ENCODE measurements around the gene KPNA3. TPM values are rescaled to one million over a fixed set of nuclear protein-coding genes. Genes with fewer than 3 reads are reported as not detected.

Gene KPNA3
- total and polyA plus RNA-seq, 2 experiments from 2014 or later = 30.5 to 55.7 TPM

DNA sequence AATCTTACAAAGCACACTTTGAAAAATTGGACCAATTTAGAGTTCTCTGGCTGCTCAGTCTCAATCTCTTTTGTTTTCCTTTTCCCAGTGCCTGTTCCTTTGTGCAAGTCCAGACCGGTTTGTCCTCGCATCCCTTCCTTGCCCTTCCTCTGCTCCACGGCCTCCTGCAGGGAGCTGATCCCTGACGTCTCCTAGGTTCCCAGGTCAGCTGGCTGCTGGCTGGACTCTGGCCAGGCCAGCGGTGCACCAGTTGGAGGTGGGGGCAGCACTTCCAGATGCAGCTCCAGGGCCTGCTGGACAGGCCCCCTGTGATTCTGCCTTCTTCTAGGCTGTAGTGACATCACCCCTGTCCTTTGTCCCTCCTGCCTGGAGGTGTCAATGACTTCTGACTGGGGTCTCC is 44.0 kb upstream of the KPNA3 start (continued):
- TF ChIP-seq JUNB (IDR thresholded peaks at IDR 0.05; ENCODE audit: unreplicated experiment) (no peak), ZNF331 (CRISPR knock-in tag; IDR thresholded peaks at IDR 0.05; ENCODE audit: low read depth) (no peak), STAT1 (IDR thresholded peaks at IDR 0.05; ENCODE audit: unreplicated experiment) (no peak), EZH2 (IDR thresholded peaks at IDR 0.05; ENCODE audit: low read depth, unreplicated experiment) (no peak)

DNA sequence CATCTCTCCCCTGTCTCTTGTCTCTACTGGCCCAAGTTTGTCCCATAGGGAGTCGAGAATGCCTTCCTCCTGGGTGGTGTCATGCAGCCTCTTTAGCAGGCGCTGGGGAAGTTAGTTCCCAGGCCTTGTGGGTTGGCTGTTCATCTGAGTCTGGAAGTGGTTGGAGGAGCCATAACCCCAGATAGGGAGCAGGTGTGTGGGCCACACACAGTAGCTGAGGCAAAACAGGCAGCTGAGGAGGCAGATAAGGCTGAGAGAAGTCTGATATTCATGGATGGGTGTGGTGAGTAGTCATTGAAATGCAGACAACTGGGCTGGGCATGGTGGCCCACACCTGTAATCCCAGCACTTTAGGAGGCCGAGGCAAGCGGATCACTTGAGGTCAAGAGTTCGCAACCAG is 40.9 kb upstream of the KPNA3 start:
- no peak overlapping the region for H3K4me2 ChIP-seq
- no peak for ATAC-seq
- no peak for TF ChIP-seq ZNF331 (CRISPR knock-in tag; IDR thresholded peaks at IDR 0.05; ENCODE audit: low read depth)
- TF ChIP-seq, protein P1, sequence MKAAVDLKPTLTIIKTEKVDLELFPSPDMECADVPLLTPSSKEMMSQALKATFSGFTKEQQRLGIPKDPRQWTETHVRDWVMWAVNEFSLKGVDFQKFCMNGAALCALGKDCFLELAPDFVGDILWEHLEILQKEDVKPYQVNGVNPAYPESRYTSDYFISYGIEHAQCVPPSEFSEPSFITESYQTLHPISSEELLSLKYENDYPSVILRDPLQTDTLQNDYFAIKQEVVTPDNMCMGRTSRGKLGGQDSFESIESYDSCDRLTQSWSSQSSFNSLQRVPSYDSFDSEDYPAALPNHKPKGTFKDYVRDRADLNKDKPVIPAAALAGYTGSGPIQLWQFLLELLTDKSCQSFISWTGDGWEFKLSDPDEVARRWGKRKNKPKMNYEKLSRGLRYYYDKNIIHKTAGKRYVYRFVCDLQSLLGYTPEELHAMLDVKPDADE (IDR thresholded peaks at IDR 0.05) = no peak
- no peak for TF ChIP-seq EZH2 (IDR thresholded peaks at IDR 0.05; ENCODE audit: low read depth, unreplicated experiment)
- no peak for TF ChIP-seq EZH2phosphoT487 (IDR thresholded peaks at IDR 0.05; ENCODE audit: unreplicated experiment)
- no peak for TF ChIP-seq NANOG (IDR thresholded peaks at IDR 0.05; ENCODE audit: borderline replicate concordance)
- TF ChIP-seq, protein P2, sequence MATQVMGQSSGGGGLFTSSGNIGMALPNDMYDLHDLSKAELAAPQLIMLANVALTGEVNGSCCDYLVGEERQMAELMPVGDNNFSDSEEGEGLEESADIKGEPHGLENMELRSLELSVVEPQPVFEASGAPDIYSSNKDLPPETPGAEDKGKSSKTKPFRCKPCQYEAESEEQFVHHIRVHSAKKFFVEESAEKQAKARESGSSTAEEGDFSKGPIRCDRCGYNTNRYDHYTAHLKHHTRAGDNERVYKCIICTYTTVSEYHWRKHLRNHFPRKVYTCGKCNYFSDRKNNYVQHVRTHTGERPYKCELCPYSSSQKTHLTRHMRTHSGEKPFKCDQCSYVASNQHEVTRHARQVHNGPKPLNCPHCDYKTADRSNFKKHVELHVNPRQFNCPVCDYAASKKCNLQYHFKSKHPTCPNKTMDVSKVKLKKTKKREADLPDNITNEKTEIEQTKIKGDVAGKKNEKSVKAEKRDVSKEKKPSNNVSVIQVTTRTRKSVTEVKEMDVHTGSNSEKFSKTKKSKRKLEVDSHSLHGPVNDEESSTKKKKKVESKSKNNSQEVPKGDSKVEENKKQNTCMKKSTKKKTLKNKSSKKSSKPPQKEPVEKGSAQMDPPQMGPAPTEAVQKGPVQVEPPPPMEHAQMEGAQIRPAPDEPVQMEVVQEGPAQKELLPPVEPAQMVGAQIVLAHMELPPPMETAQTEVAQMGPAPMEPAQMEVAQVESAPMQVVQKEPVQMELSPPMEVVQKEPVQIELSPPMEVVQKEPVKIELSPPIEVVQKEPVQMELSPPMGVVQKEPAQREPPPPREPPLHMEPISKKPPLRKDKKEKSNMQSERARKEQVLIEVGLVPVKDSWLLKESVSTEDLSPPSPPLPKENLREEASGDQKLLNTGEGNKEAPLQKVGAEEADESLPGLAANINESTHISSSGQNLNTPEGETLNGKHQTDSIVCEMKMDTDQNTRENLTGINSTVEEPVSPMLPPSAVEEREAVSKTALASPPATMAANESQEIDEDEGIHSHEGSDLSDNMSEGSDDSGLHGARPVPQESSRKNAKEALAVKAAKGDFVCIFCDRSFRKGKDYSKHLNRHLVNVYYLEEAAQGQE (IDR thresholded peaks at IDR 0.05; ENCODE audit: unreplicated experiment) = no peak
- no peak overlapping the region for H3K27ac ChIP-seq (ENCODE audit: low read depth)
- H3K27me3 ChIP-seq (ENCODE audit: insufficient read depth) = no peaks in the 10 kb centered on the region
- H3K27ac Mint-ChIP-seq = no peak overlapping the region
- H3K9me3 Mint-ChIP-seq = peaks cover 4% of the 10 kb centered on the region; the same call in 2 of the 3 replicates
- H3K4me1 Mint-ChIP-seq = peaks cover 24% of the 10 kb centered on the region
- no peak overlapping the region for H3K4me3 ChIP-seq
- H3F3A ChIP-seq (replicated peaks; ENCODE audit: low read depth) = no peaks in the 10 kb centered on the region
- no peaks in the 10 kb centered on the region for H3K9me2 ChIP-seq (ENCODE audit: insufficient read depth)
- H3K4me3 Mint-ChIP-seq = no peak overlapping the region
- no peak for DNase-seq (ENCODE audit: low spot score)
- H3K36me3 Mint-ChIP-seq (ENCODE audit: low read depth) = no peaks in the 10 kb centered on the region; the same call in 2 of the 3 replicates
- no peaks in the 10 kb centered on the region for H4K20me1 ChIP-seq (replicated peaks; ENCODE audit: insufficient read depth)
- H3K27me3 Mint-ChIP-seq (ENCODE audit: insufficient read depth, low read depth, poor library complexity) = no peaks in the 10 kb centered on the region
- no peaks in the 10 kb centered on the region for H3K36me3 ChIP-seq (ENCODE audit: insufficient read depth)
- H3K79me2 ChIP-seq (replicated peaks; ENCODE audit: insufficient read depth) = no peaks in the 10 kb centered on the region
- H2AFZ ChIP-seq = no peak overlapping the region
- peaks cover 5% of the 10 kb centered on the region for H3K4me1 ChIP-seq (ENCODE audit: insufficient read depth)

DNA sequence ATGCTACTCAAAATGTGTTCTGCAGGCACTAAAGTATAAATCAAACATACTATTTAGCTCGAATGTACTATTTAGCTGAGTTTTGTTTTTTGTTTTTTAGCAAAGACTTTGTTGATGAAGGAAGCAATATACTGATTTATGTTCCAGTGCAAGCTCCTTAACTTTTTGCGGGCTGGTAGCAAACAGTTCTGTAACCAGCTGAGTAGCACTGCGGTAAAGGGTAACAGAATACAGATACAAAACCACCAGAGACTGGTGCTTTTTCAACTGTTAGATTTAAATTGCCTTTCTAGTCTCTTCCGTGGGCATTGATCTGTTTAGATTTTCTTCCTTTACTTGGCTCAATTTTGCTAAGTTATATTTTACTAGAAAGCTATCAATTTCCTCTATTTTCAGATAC is 39.0 kb upstream of the KPNA3 start:
- ATAC-seq (no peak), DNase-seq (ENCODE audit: low spot score) (no peak)
- H3K36me3 Mint-ChIP-seq (ENCODE audit: low read depth) = no peaks in the 10 kb centered on the region; the same call in 2 of the 3 replicates
- peaks cover 11% of the 10 kb centered on the region for H3K4me1 Mint-ChIP-seq
- Histone ChIP-seq H3K27me3 (ENCODE audit: insufficient read depth) (no peaks in the 10 kb centered on the region), H3F3A (replicated peaks; ENCODE audit: low read depth) (no peaks in the 10 kb centered on the region), H4K20me1 (replicated peaks; ENCODE audit: insufficient read depth) (no peaks in the 10 kb centered on the region), H3K79me2 (replicated peaks; ENCODE audit: insufficient read depth) (no peaks in the 10 kb centered on the region), H2AFZ (0 out of 2 replicates have a peak overlapping the region, but pooled peaks have one; percentile 50), H3K4me3 (no peak overlapping the region), H3K27ac (ENCODE audit: low read depth) (no peak overlapping the region), H3K9me2 (ENCODE audit: insufficient read depth) (no peaks in the 10 kb centered on the region), H3K4me1 (ENCODE audit: insufficient read depth) (no peaks in the 10 kb centered on the region), H3K36me3 (ENCODE audit: insufficient read depth) (no peaks in the 10 kb centered on the region), H3K4me2 (no peak overlapping the region)
- H3K9me3 Mint-ChIP-seq = peaks cover 4% of the 10 kb centered on the region; the same call in 2 of the 3 replicates
- H3K27ac Mint-ChIP-seq = no peak overlapping the region
- TF ChIP-seq CREB1 (CRISPR knock-in tag; IDR thresholded peaks at IDR 0.05; ENCODE audit: low read depth) (no peak), NANOG (IDR thresholded peaks at IDR 0.05; ENCODE audit: borderline replicate concordance) (no peak), ZNF114 (CRISPR knock-in tag; IDR thresholded peaks at IDR 0.05) (no peak), EZH2phosphoT487 (IDR thresholded peaks at IDR 0.05; ENCODE audit: unreplicated experiment) (no peak), POLR2AphosphoS5 (IDR thresholded peaks at IDR 0.05; ENCODE audit: low read depth) (no peak), ZNF331 (CRISPR knock-in tag; IDR thresholded peaks at IDR 0.05; ENCODE audit: low read depth) (no peak), JUNB (IDR thresholded peaks at IDR 0.05; ENCODE audit: unreplicated experiment) (no peak)
- TF ChIP-seq, protein P2 (IDR thresholded peaks at IDR 0.05; ENCODE audit: unreplicated experiment) = no peak
- no peak overlapping the region for H3K4me3 Mint-ChIP-seq
- H3K27me3 Mint-ChIP-seq (ENCODE audit: insufficient read depth, low read depth, poor library complexity) = no peaks in the 10 kb centered on the region

Data from GM23338 (cell line).